Neural progenitor cell (in vitro differentiated cells): ENCODE measurements around the gene MAP7D2. TPM values are rescaled to one million over a fixed set of nuclear protein-coding genes. Genes with fewer than 3 reads are reported as not detected.

Experiments used
- DNase-seq: peaks from one replicate; pipeline ENCODE4 v3.0.0-alpha.2; 2016; ENCODE audit warnings: low spot score
- H2AFZ ChIP-seq: fragments of 200-600 bp; sonication (generic); replicated peaks from 2 replicates; pipeline ENCODE4 v1.6.1; 2016; ENCODE audit warnings: antibody characterized with exemption
- H3F3A ChIP-seq: fragments of 200-600 bp; sonication (generic); 2 replicates; pipeline ENCODE4 v1.6.1; 2016; ENCODE audit warnings: antibody characterized with exemption, low read depth
- H3K27ac ChIP-seq: fragments of 200-600 bp; sonication (generic); 2 replicates; pipeline ENCODE4 v1.5.1; 2016; ENCODE audit warnings: mild to moderate bottlenecking
- H3K27me3 ChIP-seq: fragments of 200-600 bp; sonication (generic); 2 replicates; pipeline ENCODE4 v1.6.1; 2016; ENCODE audit warnings: mild to moderate bottlenecking, moderate library complexity
- H3K36me3 ChIP-seq: fragments of 200-600 bp; sonication (generic); 2 replicates; pipeline ENCODE4 v1.5.1; 2016
- H3K4me1 ChIP-seq: fragments of 200-600 bp; sonication (generic); 2 replicates; pipeline ENCODE4 v1.6.1; 2016; ENCODE audit warnings: mixed run types
- H3K4me2 ChIP-seq: fragments of 200-600 bp; sonication (generic); 2 replicates; pipeline ENCODE4 v1.6.1; 2016
- H3K4me3 ChIP-seq: fragments of 200-600 bp; sonication (generic); 2 replicates; pipeline ENCODE4 v1.5.1; 2016
- H3K79me2 ChIP-seq: fragments of 200-600 bp; sonication (generic); 2 replicates; pipeline ENCODE4 v1.6.1; 2016; ENCODE audit warnings: low read depth
- H3K9ac ChIP-seq: fragments of 200-600 bp; sonication (generic); 2 replicates; pipeline ENCODE4 v1.6.1; 2016
- H3K9me3 ChIP-seq: fragments of 200-600 bp; sonication (generic); 2 replicates; pipeline ENCODE4 v1.5.1; 2016; ENCODE audit warnings: low read depth
- H4K20me1 ChIP-seq: fragments of 200-600 bp; sonication (generic); 2 replicates; pipeline ENCODE4 v1.6.1; 2016; ENCODE audit warnings: low read depth
- H3K27ac Mint-ChIP-seq: 3 replicates; pipeline ENCODE4 v1.8.0; 2021; ENCODE audit warnings: mixed read lengths
- H3K27me3 Mint-ChIP-seq: 2 replicates; pipeline ENCODE4 v1.8.0; 2022; ENCODE audit warnings: low read depth, mild to moderate bottlenecking, inconsistent platforms, moderate library complexity, mixed read lengths; ENCODE audit not compliant: insufficient read depth
- H3K36me3 Mint-ChIP-seq: 3 replicates; pipeline ENCODE4 v1.8.0; 2021; ENCODE audit warnings: mixed read lengths
- H3K4me1 Mint-ChIP-seq: 3 replicates; pipeline ENCODE4 v1.8.0; 2021; ENCODE audit warnings: mixed read lengths
- H3K4me3 Mint-ChIP-seq: 3 replicates; pipeline ENCODE4 v1.8.0; 2021; ENCODE audit warnings: mild to moderate bottlenecking, moderate library complexity, mixed read lengths
- H3K9me3 Mint-ChIP-seq: 3 replicates; pipeline ENCODE4 v1.8.0; 2020; ENCODE audit warnings: mixed read lengths
- CTCF ChIP-seq: fragments of 200-600 bp; sonication (generic); IDR thresholded peaks from 2 replicates; pipeline ENCODE4 v1.5.1; 2017; ENCODE audit warnings: antibody characterized with exemption, mild to moderate bottlenecking
- EZH2 ChIP-seq: fragments of 200-600 bp; sonication (generic); IDR thresholded peaks from 2 replicates; pipeline ENCODE4 v1.6.1; 2017; ENCODE audit warnings: antibody characterized with exemption, mild to moderate bottlenecking, moderate library complexity
- EZH2phosphoT487 ChIP-seq: fragments of 200-600 bp; sonication (generic); IDR thresholded peaks from 2 replicates; pipeline ENCODE4 v1.6.1; 2017; ENCODE audit warnings: antibody characterized with exemption
- total RNA-seq: library from RNA; depleted of rRNA; stranded (reverse); fragments of >200 nt; gene quantifications from 2 replicates; pipeline ENCODE4 v1.2.3, GENCODE V29; 2015; ENCODE audit warnings: low replicate concordance

MAP7D2 gene
- total RNA-seq, 1 donor from 2014 or later: 2.6 TPM

DNA sequence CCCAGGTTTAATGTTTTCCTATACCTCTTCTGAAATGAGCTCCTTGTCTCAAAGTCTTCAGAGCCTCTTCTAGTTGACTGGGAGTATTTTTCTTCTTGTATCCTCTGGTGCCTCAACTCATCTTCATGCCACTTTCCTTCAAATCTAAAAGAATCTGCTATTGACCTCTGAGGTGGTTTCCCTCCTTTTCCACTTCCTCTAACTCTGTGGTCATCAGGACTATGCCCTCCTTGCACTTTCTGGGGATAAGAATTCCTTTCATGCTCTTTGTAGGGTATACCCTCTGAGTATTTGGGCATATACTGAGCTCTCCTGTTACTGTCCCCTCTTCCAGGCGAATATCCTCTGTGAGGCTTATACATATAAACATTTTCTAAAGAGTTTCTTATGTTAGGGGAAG lies 150.7 kb downstream of the MAP7D2 start:
- H3K27me3 ChIP-seq: no peaks in the 10 kb centered on the region
- no peaks in the 10 kb centered on the region for H3K4me1 ChIP-seq
- no peaks in the 10 kb centered on the region for H3K79me2 ChIP-seq
- H3K27ac Mint-ChIP-seq: no peak overlapping the region
- H3K4me1 Mint-ChIP-seq: peaks cover under 1% of the 10 kb centered on the region
- H3K27ac ChIP-seq: no peak overlapping the region
- no peaks in the 10 kb centered on the region for H3K27me3 Mint-ChIP-seq
- H3K4me3 ChIP-seq: no peak overlapping the region
- H3K36me3 Mint-ChIP-seq: peaks cover 2% of the 10 kb centered on the region
- no peaks in the 10 kb centered on the region for H3K36me3 ChIP-seq
- no peak overlapping the region for H2AFZ ChIP-seq
- peaks cover 2% of the 10 kb centered on the region for H3K9me3 Mint-ChIP-seq
- no peak overlapping the region for H3K9ac ChIP-seq
- no peak for TF ChIP-seq CTCF
- no peaks in the 10 kb centered on the region for H3K9me3 ChIP-seq
- no peaks in the 10 kb centered on the region for H4K20me1 ChIP-seq
- DNase-seq: no peak
- H3K4me2 ChIP-seq: no peak overlapping the region
- no peak overlapping the region for H3K4me3 Mint-ChIP-seq
- H3F3A ChIP-seq: no peaks in the 10 kb centered on the region

DNA sequence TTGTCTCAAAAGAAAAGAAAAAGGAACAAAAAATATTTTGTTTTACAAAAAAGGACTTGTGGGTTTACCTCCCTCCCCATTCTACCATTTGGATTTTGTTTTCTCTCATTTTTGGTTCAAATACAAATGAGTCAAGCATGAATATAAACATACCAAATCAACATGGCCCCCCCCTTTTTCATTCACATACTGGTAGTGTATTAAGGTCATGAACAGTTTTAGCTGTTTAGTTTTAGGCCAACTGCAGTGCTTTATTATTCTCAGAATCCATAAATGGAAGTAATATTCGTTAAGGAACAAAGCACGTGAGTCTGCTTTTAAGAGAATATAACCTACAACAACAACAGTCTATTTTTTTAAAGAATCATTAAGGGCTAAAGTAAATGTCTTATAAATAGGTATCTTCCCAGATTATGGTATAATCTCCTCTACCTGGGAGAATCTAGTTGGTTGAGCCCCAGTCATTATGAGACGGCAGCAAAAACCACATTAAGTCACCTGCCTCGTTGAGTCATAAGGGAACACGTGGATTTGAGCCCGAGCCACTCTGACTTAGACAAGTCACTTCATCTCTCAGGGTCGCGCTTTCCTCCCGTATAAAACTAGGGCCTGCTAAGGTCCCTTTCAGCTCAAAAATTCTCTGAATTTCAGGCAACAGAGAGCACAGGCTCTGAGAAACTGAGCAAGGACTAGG lies 152.5 kb downstream of the MAP7D2 start:
- Mint-ChIP-seq H3K27ac (no peak overlapping the region), H3K4me3 (no peak overlapping the region), H3K4me1 (peaks cover 3% of the 10 kb centered on the region), H3K36me3 (peaks cover 4% of the 10 kb centered on the region), H3K9me3 (peaks cover 4% of the 10 kb centered on the region), H3K27me3 (no peaks in the 10 kb centered on the region)
- Histone ChIP-seq H3F3A (no peaks in the 10 kb centered on the region), H3K9ac (no peak overlapping the region), H3K4me2 (no peak overlapping the region), H3K9me3 (no peaks in the 10 kb centered on the region), H3K4me3 (no peak overlapping the region), H2AFZ (no peak overlapping the region), H3K27ac (no peak overlapping the region), H3K79me2 (no peaks in the 10 kb centered on the region), H3K36me3 (no peaks in the 10 kb centered on the region), H3K4me1 (no peaks in the 10 kb centered on the region), H3K27me3 (no peaks in the 10 kb centered on the region), H4K20me1 (no peaks in the 10 kb centered on the region)
- DNase-seq: no peak
- no peak for TF ChIP-seq EZH2phosphoT487
- TF ChIP-seq EZH2: no peak
- no peak for TF ChIP-seq CTCF

DNA sequence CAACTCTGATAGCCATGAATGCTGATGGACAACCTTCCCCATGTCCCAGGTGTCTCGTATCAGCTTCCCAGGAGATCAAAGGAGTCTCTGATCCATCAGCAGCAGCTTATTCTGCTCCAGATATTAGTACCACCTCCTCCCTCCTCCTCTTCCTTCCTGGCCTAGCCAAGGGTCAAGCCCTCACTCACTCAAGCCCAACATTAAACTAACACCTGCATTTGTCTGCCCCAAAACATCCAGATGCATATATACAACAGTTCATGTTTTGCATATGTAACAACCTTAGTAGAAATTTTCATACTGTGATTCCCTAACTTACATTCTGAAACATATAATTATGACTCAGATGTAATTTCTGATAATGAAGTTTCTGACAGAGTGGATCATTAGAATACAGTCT lies 155.8 kb downstream of the MAP7D2 start:
- H3K4me3 ChIP-seq: no peak overlapping the region
- H3K9me3 ChIP-seq: no peaks in the 10 kb centered on the region
- H3K36me3 ChIP-seq: no peaks in the 10 kb centered on the region
- Mint-ChIP-seq H3K4me3 (no peak overlapping the region), H3K4me1 (peaks cover 3% of the 10 kb centered on the region), H3K9me3 (peaks cover 2% of the 10 kb centered on the region), H3K27ac (no peak overlapping the region), H3K27me3 (no peaks in the 10 kb centered on the region), H3K36me3 (peaks cover 4% of the 10 kb centered on the region)
- H4K20me1 ChIP-seq: no peaks in the 10 kb centered on the region
- DNase-seq: no peak
- no peaks in the 10 kb centered on the region for H3K79me2 ChIP-seq
- H3K27me3 ChIP-seq: no peaks in the 10 kb centered on the region
- peaks cover 14% of the 10 kb centered on the region for H3K4me1 ChIP-seq
- no peak overlapping the region for H3K4me2 ChIP-seq
- H3K9ac ChIP-seq: no peak overlapping the region
- H2AFZ ChIP-seq: no peak overlapping the region
- no peaks in the 10 kb centered on the region for H3F3A ChIP-seq
- no peak overlapping the region for H3K27ac ChIP-seq
- no peak for TF ChIP-seq CTCF
- no peak for TF ChIP-seq EZH2phosphoT487
- no peak for TF ChIP-seq EZH2
